Stomach (tissue), 4 donors: Measurements from ENCODE around the gene KCNH1.

ENCODE experiments used
- CTCF ChIP-seq, 7 experiments: fragments of 450-650 bp in 4 of 7; fragments of 200-600 bp in 3 of 7; sonication (generic) in 3 of 7; IDR thresholded peaks; one replicate each; pipeline ENCODE4 v1.5.1; 2016 to 2019; ENCODE audit warnings: antibody characterized with exemption in 7 of 7, control low read depth in 2 of 7, mild to moderate bottlenecking in 1 of 7
- EP300 ChIP-seq: sonication (generic); formaldehyde crosslinking; IDR thresholded peaks from one replicate; pipeline ENCODE4 v1.6.1; 2017; ENCODE audit warnings: antibody characterized with exemption
- POLR2AphosphoS5 ChIP-seq, 3 donors: sonication (generic); formaldehyde crosslinking; IDR thresholded peaks; one replicate each; pipeline ENCODE4 v1.6.1; 2016; ENCODE audit warnings: antibody characterized with exemption in 3 of 3

GRCh38 chr1:210747890-210748289, 386.1 kb downstream of the KCNH1 start:
- no peak for TF ChIP-seq CTCF (IDR thresholded peaks at IDR 0.05)
- no peak for TF ChIP-seq EP300
- TF ChIP-seq POLR2AphosphoS5 (IDR thresholded peaks at IDR 0.05): no peak
